Measurements from ENCODE around the gene RABGAP1L.
A peak's percentile ranks its signal among the peaks of the same experiment; 100 is the strongest.
"Not testable (repeated sequence)": the region's sequence is repeated elsewhere in the genome, so short reads cannot be mapped to it uniquely, and the experiment has no call there.

The RABGAP1L gene

DNA sequence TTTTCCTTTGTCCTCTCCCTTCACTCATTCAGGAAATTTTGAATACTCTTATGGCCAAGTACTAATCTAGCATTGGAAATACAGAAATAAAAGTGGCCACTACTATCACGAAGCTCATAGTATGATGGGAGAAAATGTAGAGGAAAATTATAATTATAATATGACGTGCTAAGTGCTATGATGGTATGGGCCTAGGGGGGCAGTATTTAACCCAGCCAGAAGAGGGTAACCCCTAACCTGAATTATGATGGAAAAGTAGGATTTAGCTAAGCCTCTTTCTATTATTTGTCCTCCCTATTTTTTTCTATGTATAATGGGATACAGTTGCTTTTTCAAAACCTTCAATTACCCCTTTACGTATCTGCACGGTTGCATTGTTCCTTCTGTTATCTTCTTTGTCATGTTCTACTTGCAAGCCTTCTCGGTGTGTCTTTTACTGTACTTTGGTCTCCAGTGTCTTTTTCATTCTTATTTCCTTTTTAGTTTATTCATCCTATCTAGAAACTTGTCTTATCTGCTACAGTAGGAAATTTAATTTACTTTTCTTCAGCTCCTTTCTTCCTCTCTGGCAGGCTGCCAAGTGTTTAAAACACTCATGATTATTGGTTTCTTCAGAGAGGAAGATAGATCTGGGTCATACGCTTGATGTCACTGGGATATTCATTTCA lies 199.6 kb downstream of the RABGAP1L start:
- DNase-seq (ENCODE audit: low spot score) = no peak

DNA sequence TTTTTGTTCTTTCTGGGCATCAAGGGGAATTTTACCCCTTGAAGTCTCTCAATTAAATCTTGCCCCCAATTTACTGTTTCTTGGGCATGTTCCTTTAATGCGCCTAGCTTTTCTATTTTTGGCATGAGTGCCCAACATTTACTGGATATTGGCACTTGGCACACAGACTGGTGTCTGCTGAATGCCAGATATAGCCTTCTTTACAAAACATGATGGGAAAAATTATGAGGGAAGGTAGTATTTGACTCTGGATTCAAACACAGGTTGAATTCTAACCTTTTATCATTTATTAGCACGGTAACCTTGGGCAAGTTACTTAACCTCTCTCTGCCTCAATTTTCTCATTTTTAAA lies 200.1 kb downstream of the RABGAP1L start:
- no peak for DNase-seq (ENCODE audit: low spot score)

- peak; percentile 81 for DNase-seq (ENCODE audit: low spot score)
Observed at GRCh38 chr1:174364996-174365736, 205.8 kb downstream of the RABGAP1L start.

- DNase-seq (ENCODE audit: low spot score) = no peak
Observed at GRCh38 chr1:174366946-174367345, 207.6 kb downstream of the RABGAP1L start.

- peak; percentile 25 for DNase-seq (ENCODE audit: low spot score)
Observed at GRCh38 chr1:174367892-174368291, 208.6 kb downstream of the RABGAP1L start.

DNA sequence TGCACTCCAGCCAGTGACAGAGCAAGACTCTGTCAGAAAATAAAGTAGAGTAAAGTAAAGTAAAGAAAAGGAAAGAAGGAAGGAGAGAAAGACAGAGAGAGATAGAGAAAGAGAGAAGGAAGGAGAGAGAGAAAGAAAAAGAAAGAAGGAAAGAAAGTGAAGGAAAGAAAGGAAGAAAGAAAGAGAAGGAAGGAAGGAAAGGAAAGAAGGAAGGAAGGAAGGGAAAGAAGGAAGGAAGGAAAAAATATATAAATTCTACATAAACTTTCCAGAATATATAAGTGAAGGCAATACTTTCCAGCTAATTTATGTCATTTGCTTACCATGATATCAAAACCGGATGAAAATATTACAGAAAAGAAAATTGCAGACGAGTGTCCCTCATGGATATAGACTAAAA lies 216.7 kb downstream of the RABGAP1L start:
- DNase-seq (ENCODE audit: low spot score) = no peak

DNA sequence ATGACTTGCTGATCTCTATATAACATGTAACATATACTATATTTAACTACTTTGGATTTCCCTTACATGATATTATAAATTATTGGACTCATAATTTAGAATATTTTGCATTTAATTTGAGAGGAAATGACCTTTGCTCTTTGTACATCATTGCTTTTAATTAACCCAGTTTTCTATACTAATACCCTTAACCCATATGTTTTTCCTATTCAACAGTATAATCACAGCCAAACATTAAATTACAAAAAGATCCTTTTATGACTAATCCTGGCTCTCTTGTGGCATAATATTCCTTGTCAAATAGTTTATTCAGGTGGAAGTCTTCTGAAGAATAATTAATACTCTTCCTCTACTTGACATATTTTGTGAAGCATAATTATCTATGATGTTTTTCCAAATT lies 232.4 kb downstream of the RABGAP1L start:
- DNase-seq (ENCODE audit: low spot score) = no peak

DNA sequence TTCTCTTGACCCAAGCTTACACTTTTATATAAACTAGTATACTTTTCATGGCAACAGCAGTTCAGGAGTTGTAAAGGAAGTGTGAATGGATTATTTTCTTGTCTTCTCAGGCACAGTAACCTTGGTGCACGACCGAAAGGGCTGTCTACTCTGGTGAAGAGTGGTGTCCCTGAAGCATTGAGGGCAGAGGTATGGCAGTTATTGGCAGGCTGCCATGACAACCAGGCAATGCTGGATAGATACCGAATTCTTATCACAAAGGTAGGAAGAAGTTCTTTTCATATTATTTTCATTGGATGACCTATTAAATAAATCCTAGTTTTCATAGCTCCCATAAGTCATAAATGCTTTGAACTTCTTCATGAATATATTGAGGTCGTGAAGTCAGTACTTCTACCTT lies 234.6 kb downstream of the RABGAP1L start:
- DNase-seq (ENCODE audit: low spot score) = no peak

DNA sequence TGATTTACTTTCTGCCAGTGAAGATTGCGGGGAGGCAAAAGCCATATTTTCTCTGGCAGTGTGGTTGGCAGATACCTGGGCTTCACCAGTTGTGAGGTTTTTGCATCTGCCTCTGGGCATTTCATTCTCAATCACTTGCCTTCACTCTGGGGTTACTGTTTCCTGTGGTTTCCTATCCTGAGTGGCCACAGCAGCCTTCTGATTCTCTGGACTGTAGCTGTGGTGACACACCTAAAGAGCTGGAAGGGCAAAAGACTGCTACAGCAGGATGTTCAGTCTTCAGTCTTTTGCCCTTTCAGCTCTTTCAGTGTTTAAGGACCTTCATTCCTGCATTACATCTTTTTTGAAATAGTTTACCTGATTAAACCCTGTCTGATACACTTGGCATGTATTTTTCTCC lies 237.9 kb downstream of the RABGAP1L start:
- DNase-seq (ENCODE audit: low spot score) = no peak

- DNase-seq (ENCODE audit: low spot score) = no peak
Observed at GRCh38 chr1:174398246-174398645, 238.9 kb downstream of the RABGAP1L start.

GRCh38 chr1:174399211-174399610 lies 239.9 kb downstream of the RABGAP1L start:
- no peak for DNase-seq (ENCODE audit: low spot score)

DNA sequence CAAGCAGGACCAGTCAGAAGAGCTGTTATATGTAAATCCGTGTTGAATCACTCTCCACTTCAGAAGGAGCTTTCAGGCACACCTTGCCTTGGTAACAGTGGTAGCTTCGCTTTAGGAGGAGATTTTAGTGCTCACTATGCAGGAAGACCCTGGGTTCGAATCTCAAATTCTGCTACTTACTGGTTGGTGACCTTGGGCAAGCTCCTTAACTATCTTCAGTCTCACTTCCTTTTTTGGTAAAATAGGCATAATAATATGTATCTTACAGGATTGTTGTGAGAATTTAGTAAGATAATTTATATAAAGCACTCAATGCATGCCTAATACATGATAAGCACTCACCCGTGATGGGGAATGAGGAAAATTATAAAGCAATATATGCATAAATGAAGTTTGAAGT lies 241.8 kb downstream of the RABGAP1L start:
- no peak for DNase-seq (ENCODE audit: low spot score)

- no peak for DNase-seq (ENCODE audit: low spot score)
Observed at GRCh38 chr1:174405219-174405618, 245.9 kb downstream of the RABGAP1L start.

DNA sequence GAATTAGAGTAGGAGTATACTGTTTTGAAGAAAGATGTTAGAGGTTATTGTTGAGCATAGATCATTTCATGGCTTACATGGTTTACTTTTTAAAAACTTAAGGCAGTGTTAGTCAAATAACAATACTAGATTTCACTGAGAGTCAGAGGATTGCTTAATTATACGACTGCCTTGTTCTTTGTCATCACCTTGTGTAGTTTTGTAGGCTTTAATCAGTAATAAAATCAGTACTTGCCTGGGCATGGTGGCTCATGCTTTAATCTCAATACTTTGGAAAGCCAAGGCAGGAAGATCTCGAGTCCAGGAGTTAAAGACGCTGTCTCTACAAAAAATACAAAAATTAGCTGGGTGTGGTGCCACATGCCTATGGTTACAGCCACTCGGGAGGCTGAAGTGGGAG lies 247.1 kb downstream of the RABGAP1L start:
- no peak for DNase-seq (ENCODE audit: low spot score)

GRCh38 chr1:174407665-174408064 lies 248.3 kb downstream of the RABGAP1L start:
- DNase-seq (ENCODE audit: low spot score) = no peak

DNA sequence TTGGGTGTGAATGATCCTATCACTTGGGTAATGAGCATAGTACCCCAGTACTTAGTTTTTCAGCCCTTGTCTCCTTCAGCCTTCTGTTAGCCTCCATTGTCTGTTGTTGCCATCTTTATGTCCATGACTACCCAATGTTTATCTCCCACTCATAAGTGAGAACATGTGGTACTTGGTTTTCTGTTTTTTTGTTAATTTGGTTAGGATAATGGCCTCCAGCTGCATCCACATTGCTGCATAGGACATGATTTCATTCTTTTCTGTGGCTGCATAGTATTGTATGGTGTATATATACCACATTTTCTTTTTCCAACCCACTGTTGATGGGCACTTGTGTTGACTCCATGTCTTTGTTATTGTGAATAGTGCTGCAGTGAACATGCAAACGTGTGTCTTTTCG lies 248.8 kb downstream of the RABGAP1L start:
- no peak for DNase-seq (ENCODE audit: low spot score)

- DNase-seq (ENCODE audit: low spot score) = not testable (repeated sequence)
Observed at GRCh38 chr1:174409801-174410200, 250.5 kb downstream of the RABGAP1L start.

DNA sequence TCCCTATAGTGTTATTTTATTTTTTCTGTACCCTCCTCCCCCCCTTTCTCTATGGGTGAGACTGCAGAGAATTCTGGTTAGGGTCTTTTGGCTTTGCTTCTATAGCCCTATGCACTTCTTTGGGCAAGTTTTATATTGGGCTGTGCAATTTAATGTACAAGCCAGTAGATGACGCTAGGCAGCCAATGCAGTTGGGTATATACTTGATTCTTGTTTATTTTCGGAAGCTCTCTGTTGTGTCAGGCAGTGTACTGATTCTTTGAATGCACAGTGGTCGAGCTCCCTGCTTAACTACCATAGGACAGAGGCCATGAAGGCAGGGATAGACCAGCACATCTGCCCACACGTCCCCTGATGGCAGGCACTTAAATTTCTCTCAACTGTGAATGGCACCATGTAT lies 254.3 kb downstream of the RABGAP1L start:
- DNase-seq (ENCODE audit: low spot score) = peak; percentile 2

GRCh38 chr1:174414203-174414602 lies 254.9 kb downstream of the RABGAP1L start:
- DNase-seq (ENCODE audit: low spot score) = no peak

DNA sequence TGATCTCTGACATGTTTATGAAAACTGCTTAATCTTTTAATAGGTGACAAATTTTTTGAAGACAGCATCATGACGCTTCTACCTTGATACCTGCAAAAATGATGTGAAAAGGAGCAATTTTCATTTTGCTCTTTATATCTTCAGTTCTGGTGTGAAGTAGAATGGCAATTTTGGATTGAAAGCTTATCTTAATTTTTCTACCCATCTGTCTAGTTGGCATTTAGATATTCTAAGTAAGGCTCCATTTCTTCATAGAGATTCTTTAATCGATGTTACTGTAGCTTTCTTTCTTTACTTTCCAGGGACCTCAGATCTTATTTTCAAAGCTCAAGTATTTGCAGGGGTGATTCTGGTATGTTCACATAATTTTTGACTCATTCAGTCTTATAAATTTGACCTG lies 256.2 kb downstream of the RABGAP1L start:
- DNase-seq (ENCODE audit: low spot score) = no peak

DNA sequence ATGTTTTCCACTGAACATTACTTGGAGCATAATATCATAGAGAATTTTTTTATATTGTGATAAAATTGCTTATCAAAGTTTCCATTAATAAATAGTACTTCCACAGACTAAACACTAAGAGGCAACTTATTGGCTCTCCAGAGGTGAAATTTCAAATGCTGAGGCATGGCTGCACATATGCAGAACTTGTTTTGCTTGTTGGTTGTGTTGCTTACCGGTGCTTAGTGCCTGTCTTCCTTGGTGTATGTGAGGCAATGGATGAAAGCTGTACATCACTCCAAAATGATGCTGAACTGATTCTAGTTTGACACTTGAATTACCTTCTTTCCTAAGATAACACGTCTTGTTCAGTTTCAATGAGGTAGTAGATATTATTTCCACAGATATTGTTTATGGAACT lies 258.6 kb downstream of the RABGAP1L start:
- no peak for DNase-seq (ENCODE audit: low spot score)

DNA sequence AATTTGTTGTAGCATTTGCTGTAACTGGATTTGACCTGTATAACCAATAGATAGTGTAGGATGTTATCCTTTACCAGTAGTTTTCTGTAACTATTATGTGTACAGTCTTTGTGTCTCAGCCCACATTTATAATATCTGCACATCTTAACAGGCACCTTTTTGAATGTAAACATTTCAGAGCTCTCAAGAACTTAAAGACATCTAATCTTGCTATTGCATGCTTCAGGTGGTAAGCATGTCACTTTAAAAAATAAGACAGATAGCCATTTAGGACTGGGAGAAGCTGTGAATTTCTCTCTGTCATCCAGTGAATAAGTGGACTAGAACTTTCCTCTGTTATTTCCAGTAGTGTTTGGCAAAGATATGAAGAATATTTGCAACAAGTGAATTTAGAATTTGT lies 265.8 kb downstream of the RABGAP1L start:
- no peak for DNase-seq (ENCODE audit: low spot score)

- DNase-seq (ENCODE audit: low spot score) = no peak
Observed at GRCh38 chr1:174426153-174426552, 266.8 kb downstream of the RABGAP1L start.

DNA sequence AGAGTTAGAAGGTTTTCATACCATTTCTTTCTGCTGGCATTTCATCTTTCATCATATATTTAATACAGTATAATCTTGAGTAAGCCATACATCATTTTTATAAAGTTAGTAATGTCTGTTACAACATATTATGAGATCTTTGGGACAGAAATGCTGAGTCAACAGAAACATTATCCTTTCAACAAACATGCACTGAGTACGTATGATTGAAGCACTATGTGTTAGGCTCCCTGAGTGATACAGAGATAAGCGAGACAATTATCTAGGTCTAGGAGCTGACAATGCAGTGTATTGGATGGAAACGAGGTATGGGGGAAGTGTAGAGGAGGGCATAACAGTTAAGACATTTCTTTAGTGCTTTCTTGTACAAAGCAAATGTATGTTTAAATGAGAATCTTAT lies 268.7 kb downstream of the RABGAP1L start:
- DNase-seq (ENCODE audit: low spot score) = no peak

All from Ammon's horn (tissue), 1 donor.